Measurements from ENCODE around the gene S100G. TPM values are rescaled to one million over a fixed set of nuclear protein-coding genes. Genes with fewer than 3 reads are reported as not detected.
"Not testable (repeated sequence)": the region's sequence is repeated elsewhere in the genome, so short reads cannot be mapped to it uniquely, and the experiment has no call there.

The S100G gene
- not detected in 2 replicates for total RNA-seq (2014; rRNA removed; shearing (Covaris generic))

GRCh38 chrX:16649858-16650257, at the start of gene S100G:
Gene S100G, plus strand, starts transcription at chrX:16650158. Its CDS starts 849 bp downstream, at chrX:16651007.
- DNase-seq (ENCODE audit: low spot score) = no peak

DNA sequence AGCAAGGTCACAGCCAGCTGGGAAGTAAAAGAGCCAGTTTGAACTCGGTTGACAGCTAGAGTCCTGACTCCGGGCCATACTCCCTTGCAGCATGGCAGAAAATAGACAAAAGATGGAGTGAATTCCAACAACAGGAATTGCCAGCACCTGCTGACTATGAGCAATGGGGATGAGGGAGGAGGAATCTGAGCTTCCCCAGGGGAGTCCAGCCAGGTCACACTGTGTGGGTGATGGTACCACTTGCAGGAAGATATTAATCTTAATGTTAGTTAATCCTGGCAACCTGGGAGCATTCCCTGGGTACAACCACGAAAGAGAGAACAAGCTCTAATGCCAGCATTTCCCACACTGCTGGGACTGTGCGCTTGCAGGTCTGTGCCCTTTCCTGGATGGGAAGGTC, 48.1 kb upstream of the S100G start:
- peak; percentile 60 for DNase-seq (ENCODE audit: low spot score)

DNA sequence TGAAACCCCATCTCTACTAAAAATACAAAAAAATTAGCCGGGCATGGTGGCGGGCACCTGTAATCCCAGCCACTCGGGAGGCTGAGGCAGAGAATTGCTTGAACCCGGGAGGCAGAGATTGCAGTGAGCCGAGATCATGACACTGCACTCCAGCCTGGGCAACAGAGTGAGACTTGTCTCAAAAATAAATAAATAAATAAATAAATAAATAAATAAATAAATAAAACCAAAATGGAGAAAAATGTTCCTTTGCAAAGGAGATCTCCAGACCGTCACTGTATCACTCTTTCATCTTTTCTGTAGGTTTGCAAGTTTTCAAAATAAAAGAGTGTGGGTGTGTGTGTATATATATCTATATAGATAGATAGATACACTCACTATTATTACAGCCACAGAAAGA, 46.7 kb upstream of the S100G start:
- DNase-seq (ENCODE audit: low spot score) = not testable (repeated sequence)

DNA sequence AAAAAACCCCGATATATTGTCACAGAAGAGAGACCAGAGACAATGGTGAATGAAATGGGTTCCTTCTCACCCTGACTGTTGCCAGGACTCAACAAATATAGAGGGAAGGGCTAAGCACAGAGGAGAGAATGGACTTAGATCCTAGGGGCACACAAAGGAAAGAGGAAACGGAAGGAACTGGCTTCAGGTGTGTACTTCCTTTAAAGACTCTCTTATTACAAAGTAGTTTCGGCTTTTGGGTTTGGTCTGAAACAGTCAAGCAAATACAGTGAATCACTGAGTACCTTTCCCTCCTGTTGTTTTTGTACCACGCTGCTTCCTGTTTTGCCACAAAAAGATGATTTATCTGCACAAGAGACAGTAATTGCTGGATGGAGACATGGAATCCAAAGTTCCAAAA, 46.1 kb upstream of the S100G start:
- peak; percentile 57 for DNase-seq (ENCODE audit: low spot score)

DNA sequence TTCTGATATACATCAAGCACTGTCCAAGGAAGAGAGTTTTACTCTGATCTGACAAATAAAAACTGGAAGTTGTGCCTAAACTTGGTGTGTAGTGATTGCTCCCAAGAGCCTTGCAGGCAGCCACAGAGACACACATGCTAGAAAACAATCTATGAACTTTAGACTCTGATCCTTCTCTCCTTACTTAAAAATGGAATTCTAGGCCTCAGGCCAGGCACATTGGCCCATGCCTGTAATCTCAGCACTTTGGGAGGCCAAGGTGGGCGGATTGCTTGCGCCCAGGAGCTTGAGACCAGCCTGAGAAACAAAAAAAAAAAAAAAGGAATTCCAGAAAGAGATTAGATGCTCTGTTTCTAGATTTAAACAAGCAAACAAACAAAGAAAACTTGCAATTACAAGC, 45.6 kb upstream of the S100G start:
- no peak for DNase-seq (ENCODE audit: low spot score)

DNA sequence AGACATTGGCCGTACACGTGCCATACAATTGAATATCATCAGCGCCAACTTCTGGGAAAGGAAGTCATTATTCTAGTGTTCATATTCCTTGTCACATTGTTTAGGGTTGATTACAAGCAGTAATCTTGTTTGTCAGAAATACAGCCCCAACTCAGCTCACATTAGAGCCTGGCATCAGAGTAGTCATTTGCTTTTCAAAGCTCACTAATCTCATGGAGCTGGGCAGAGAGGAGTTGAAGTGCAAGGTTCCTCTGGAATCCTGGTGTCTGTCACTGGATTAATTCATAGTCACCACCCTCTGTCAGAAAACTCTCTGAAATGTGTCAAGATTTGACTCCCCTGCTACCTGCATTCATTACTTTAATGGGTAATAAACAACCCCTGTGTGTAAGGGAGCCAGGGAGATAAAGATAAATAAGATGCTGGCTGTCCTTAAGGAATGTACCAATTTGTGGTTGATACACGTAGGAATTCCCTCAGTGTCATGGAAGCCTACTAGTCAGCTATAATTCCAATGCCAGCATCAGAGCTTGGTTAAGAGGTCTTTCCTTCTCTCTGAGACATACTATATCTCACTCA, 43.7 kb upstream of the S100G start:
- peak; percentile 71 for DNase-seq (ENCODE audit: low spot score)

- DNase-seq (ENCODE audit: low spot score) = peak; percentile 78
Observed at GRCh38 chrX:16610121-16610621, 39.8 kb upstream of the S100G start.

- DNase-seq (ENCODE audit: low spot score) = not testable (repeated sequence)
Observed at GRCh38 chrX:16610654-16611053, 39.3 kb upstream of the S100G start.

DNA sequence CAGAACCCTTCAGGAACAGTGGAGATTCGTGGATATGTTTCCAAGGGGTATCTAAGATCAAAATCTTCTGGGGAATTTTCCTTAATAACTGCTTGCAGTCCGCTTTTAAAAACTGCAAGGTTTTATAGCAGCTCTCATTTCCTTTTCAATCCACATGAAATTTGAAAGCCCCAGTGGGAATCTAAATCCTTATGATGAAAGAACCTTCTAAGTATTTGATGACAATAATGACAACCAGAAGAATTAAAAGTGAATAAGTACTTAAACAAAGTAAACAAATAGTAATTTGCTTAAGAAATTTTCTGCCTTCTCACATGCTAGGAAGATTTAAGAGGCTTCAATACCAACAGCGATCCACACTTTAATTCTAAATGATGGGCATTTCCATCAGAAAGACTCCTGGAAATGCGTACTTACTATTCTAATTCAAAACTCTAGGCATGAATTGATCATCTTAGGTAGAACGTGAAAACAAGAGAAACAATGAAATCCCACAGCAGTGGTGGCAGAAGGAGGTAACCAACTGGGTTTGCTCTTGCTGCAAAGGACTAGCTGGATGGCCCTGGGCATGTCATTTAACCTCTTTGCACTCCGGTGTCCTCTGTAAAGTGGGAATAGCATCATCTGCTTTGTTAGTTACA, 37.6 kb upstream of the S100G start:
- no peak for DNase-seq (ENCODE audit: low spot score)

DNA sequence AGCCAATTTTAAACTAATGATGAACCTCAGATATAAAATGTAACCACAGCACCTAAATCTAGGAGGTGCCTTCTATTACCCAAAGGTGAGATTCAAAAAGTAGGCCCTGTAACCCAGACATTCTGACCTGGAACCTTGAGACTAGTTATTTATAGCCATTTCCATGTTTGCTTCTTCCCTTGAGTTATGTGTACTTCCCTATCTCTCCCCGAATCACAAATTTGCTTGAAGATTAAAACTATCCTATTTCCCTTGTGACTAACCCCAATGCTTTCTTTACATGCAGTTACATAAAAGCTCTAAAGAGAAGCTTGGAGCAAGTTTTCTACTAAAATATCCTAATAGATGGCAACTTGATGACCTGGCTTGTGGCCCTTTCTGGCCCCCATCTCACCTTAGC, 32.6 kb upstream of the S100G start:
- no peak for DNase-seq (ENCODE audit: low spot score)

- no peak for DNase-seq (ENCODE audit: low spot score)
Observed at GRCh38 chrX:16618422-16618821, 31.5 kb upstream of the S100G start.

GRCh38 chrX:16619024-16619423, 30.9 kb upstream of the S100G start:
- DNase-seq (ENCODE audit: low spot score) = no peak

- peak; percentile 22 for DNase-seq (ENCODE audit: low spot score)
Observed at GRCh38 chrX:16628511-16628910, 21.4 kb upstream of the S100G start.

DNA sequence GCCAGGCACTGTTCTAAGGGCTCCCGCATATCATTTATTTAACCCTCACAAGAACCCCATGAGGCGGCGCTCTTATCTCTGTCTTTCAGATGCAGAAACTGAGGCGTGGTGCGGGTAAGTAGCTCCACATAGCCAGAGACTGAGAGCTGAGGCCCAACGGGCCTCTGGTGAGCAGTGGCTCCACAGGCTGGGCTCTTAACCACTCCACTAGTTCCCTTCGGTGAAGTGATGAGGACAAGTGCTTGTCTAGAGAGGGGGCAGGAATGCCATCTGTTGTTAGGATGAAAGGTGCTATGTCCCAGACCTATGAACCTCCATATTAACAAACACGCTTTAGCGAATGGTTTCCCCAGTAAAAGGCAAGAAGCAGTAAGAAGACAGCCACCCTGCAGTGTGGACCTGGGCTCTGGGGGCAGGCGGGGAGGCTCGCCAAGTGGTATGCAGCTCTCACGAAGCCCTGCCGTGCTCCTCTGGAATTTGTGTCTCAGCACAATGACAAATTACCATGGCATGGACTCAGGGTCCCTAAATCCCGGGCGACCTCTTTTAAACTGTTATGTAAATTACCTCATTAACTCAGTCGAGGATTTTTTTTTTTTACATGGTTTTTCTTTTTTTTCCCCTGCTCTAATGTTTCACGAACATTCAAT, 20.9 kb upstream of the S100G start:
- DNase-seq (ENCODE audit: low spot score) = no peak

- no peak for DNase-seq (ENCODE audit: low spot score)
Observed at GRCh38 chrX:16629909-16630308, 20.0 kb upstream of the S100G start.

DNA sequence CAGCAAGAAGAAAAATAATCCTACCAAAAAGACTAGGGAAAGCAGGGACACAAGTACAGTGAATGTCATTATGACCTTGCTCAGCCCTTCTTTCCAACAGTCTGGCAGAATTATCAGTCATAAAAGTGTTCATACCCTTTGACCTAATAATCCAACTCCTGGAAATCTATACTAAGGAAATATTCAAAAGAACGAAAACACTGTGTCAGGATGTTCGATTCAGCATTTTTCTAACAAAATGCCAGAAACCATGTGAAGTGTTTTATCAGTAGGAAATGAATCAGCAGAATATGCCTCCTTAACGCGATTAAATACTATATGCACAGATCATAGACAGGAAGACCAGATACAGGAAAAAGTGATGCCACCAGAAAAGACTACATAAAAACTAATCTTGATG, 16.2 kb upstream of the S100G start:
- DNase-seq (ENCODE audit: low spot score) = peak; percentile 57

DNA sequence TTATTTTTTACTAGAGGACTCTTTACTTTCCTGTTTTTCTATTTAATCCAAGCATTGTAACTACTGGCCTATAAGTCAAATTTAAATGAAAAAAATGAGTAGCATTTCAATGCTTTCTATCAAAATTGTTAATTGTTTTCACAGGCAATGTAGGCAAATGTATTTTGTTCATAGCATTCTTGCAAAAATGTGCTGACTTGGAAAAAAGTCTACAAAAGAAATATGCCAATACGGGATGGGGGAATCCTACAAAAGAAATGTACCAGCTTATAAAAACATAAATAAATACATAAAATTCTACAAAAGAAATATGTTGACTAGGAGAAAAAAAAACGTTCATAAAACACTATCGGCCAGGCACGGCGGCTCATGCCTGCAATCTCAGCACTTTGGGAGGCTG, 14.9 kb upstream of the S100G start:
- no peak for DNase-seq (ENCODE audit: low spot score)

GRCh38 chrX:16635596-16635995, 14.4 kb upstream of the S100G start:
- no peak for DNase-seq (ENCODE audit: low spot score)

GRCh38 chrX:16638533-16638932, 11.4 kb upstream of the S100G start:
- DNase-seq (ENCODE audit: low spot score) = no peak

GRCh38 chrX:16639966-16640365, 10.0 kb upstream of the S100G start:
- no peak for DNase-seq (ENCODE audit: low spot score)

GRCh38 chrX:16640823-16641222, 9.1 kb upstream of the S100G start:
- DNase-seq (ENCODE audit: low spot score) = no peak

- no peak for DNase-seq (ENCODE audit: low spot score)
Observed at GRCh38 chrX:16643176-16643575, 6.8 kb upstream of the S100G start.
